Right renal pelvis (tissue), 4 donors: ENCODE measurements around the gene MSI2. TPM values are rescaled to one million over a fixed set of nuclear protein-coding genes. Genes with fewer than 3 reads are reported as not detected.

Source experiments
- DNase-seq, 4 donors: peaks; one replicate each; pipeline ENCODE4 v3.0.0-alpha.2; 2013; ENCODE audit warnings: low read depth in 4 of 4, low spot score in 3 of 4, missing footprints in 1 of 4
- polyA plus RNA-seq, 4 donors: library from polyadenylated mRNA; unstranded; fragments of 120-200 nt; gene quantifications; one replicate each; pipeline ENCODE4 v1.2.1, GENCODE V29; 2013; ENCODE audit not compliant: insufficient read length in 4 of 4

Gene MSI2
- polyA plus RNA-seq, 4 donors: 87.4 to 99.4 (median 98.4) TPM

DNA sequence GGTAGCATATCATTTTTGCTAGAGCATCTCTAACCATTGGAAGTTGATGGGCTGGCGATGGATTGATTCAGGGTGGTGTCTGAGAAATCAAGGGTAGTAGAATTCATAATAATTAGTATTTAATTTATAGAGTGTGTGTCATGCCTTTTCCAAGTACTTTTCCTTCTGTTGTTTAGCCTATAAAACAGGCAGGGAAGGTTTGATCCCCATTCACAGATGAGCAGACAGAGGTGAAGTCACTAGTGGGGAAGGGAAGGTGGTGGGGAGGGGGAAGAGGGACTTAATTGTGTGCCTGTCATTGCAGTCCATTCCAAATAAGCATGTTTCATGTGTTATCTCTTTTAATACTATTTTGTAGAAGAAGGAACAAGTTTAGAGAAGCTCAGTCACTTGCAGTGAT, 131.3 kb downstream of the MSI2 start:
- no peak for DNase-seq

DNA sequence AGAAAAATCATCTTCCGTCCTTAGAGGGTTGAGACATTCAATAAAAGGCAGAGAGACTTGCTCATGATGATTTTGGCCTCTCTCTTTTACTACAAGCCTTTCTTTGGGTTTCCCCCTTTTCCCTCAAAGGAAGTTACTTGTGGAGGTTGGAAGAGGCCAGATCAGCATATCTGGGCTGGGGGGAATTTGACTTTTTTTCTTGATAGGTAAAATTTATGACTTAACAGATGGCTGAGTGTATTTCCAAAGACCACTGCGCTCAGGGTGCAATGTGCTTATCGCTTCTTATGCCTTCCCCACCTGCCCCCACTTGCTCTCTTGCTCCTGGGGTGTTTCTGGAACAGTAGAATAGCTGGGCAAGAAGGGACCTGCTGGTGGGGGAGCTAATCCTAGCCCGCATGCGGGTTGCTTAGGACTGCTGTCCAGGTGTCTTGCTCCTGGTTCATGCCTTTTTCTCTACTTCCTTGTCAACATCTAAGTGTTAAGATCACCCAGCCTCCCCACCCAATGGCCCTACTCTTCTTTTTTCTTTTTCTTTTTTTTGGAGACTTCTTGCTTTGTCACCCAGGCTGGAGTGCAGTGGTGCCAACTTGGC, 131.9 kb downstream of the MSI2 start:
- no peak for DNase-seq

DNA sequence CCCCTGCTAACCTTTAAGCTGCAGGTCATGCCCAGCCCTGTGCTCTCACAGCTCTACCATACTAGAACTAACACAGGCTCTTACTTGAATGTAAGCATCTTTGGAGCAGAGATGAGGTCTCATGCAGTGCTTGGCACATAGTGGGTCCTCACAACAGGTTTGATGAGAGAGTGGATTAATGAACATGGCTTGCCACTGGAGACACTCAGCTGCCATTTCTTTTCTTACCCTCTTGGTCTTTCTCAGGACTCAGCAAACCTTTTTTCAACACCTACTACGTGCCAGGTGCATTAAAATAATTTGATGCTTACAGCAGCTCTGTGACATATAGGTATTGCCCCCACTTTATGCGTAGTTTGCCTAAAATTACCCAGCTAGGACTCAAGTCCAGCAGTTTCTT, 133.2 kb downstream of the MSI2 start:
- no peak for DNase-seq

DNA sequence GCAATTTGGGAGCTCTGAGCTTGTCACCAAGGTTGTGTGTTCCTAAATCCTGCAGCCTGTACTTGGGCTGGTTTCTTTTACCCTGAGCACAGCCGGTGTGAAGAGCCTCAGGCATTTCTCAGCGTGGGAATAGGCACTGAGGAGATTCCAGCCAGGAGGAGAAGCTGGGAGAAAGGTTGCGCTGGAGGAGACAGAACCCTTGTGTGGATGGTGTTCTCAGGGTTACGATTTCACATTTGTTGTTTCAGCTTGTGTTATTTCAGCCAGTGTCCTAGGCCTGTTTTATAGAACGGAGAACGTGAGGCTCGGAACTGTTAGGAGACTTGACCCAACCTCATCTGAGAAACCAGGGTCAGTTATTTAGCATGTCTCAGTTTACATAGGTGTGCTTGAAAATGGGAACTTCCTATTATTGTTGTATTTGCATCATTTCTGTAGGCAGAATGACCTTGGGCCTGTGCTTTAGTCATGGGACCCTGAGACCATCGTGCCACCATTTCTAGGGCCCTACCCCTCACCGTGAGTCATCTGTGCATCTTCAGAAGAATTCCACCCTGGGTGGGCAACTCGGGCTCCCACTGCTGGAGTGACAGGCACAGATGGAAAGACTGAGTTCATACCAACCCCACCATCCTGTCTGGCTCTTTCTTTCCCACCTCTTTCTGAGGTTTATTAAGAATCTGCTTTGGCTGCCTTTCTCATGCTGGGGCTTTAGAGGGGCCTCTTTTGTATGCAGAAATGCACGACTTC, 134.9 kb downstream of the MSI2 start:
- DNase-seq: no peak

DNA sequence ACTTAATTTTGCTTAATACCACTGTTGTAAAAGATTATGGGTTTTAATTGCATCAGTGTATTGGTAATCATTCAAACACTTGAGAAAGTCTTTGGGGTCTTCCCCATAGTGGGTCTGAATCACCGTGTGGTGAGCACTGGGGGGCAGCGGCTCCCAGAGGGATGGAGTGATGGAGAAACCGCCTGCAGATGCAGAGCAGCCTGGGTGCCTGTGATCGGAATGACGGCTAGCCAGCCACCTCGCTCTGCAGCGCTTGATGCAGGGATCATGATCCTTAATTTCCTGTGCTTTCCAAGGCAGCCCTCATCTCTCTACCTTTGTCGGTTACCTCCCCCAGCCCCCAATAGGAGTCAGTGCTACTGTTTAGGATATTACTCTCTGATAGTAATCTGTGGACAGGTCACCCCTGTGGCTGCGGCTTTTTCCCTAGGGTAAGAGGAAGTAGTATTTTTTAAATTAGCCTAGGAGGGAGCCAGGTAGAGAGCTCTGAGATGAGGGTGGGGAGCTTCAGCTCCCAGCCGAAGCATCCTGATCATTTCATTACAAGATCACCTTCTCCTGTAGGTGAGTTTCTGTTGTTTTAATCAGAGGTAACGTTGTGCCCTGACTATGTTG, 135.6 kb downstream of the MSI2 start:
- DNase-seq: no peak

DNA sequence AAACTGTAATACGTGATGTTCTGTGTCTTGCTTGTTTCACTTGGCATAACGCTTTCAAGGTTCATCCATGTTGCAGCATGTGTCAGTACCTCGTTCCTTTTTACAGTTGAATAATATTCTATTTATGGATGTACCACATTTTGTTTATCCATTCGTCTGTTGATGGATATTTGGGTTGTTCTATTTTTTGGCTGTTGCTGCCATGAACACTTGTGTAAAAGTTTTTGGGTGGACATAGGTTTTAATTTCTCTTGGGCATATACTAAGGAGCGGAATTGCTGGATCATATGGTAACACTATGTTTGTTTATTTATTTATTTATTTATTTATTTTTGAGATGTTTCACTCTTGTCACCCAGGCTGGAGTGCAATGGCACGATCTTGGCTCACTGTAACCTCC, 137.0 kb downstream of the MSI2 start:
- DNase-seq: no peak

DNA sequence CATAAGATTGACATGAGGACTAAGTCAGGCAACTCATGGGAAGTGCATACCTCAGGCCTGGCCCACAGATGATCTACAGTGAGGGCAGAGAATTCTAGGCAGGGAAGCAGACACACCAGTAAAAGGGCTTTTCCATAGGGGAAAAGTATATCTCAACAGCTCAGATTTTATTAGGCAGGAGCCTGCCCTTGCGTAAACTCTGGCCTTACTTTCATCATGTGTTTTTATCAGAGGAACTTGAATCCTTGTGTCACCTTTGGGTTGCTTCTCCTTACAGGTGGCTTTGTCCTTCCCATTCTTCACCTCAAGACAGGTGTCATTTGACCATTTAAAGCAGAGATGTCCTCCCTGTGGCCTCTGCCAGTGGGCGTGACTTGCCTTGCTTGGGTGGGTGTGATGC, 138.1 kb downstream of the MSI2 start:
- no peak for DNase-seq

DNA sequence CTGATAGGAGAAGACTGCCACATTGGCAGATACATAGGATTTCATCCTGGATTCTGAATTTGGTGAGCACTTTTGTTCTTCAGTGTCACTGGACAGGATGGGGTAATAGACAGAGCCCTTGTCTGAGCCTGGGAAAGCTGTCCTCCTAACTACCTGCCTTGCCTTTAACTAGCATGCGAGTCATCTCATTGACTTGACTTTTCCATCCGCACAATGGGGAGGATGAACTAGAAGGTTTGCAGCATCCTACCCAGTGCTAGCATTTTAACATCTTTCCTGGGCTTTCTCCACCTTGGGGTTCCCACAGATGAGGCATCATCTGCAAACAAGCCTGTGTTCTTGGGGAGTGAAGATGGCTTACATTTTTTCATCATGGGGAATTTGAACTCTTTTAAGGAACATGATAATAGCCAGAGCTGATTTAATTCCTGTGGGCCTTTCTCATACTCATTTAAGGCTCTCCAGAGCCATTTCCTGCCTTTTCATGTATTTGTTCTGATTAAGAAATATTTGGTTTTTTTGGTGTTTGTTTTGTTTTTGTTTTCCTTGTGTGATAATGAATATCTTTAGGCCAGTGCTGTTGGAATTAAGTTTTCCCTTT, 139.5 kb downstream of the MSI2 start:
- no peak for DNase-seq

DNA sequence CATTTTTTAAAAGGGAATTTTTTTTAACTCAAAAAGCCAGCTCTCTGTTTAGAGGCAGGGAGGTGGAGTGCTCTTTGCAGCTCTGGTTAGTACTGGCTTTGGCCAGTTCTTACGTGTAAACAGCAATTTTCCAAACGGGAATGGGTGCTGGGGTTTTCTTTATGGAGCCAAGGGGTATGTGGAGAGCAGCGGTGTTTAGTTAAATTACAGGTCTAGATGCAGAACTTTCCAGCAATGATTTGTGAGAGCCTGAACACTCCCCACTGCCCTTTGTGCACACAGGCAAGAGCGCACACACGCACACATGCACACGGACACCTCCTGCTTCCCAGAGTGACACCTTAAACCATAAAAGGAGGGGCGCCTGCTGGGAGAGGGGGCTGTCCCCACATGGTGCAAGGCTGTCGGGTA, 140.2 kb downstream of the MSI2 start:
- no peak for DNase-seq

DNA sequence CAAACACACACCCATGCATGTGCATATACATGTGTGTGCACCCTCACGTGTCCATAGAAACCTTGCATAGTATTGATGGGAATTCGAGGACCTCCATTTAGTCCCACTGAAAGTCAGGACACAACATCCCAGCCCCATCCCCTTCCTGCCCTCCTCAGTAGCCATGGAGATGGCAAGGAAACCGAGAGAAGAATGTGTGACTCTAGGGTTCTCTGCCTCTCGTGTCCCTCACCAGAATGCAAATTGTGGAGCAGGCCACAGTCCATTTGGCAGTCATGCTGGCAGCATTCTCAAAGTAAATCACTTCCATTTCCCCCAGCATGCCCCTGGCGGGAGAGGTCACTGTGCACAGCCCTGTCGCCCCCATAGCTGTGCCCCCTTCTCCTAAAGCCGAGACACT, 141.1 kb downstream of the MSI2 start:
- no peak for DNase-seq

DNA sequence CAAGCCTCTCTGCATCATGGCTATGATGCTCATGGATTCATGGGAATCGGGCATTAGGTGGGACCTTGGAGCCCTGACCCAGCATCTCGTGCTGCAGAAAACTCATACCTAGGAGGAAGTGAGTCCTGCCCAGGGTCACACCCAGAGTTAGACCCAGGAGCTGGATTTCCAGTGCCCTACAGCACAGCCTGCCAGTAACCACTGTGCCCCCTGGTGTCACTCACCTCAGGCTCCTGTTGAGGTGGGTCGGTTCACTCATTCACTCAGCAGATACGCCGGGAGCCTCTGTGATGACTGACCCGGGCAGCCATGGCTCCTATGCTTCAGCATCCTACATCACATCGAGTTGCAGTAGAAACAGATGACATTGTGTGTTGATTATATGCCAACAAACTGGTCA, 143.4 kb downstream of the MSI2 start:
- DNase-seq: no peak

DNA sequence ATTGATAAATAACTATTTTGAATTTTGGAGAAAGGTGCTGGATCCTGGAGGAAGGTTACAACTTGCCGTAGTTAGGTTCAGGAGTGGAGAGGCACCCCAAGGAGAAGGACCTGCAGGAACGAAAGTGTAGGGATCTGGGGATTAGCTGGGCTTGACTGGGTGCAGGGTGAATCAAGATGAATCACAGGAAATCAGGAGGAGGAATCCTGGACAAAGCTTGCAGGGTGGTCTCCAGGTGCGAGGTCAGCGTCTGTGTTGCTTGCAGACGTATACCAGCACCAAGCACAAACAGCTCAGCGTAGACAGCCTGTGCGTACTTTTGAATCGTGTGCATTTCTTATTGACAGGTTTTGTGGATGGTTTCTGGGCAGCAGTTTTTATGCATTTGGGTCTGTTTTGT, 144.3 kb downstream of the MSI2 start:
- no peak for DNase-seq

DNA sequence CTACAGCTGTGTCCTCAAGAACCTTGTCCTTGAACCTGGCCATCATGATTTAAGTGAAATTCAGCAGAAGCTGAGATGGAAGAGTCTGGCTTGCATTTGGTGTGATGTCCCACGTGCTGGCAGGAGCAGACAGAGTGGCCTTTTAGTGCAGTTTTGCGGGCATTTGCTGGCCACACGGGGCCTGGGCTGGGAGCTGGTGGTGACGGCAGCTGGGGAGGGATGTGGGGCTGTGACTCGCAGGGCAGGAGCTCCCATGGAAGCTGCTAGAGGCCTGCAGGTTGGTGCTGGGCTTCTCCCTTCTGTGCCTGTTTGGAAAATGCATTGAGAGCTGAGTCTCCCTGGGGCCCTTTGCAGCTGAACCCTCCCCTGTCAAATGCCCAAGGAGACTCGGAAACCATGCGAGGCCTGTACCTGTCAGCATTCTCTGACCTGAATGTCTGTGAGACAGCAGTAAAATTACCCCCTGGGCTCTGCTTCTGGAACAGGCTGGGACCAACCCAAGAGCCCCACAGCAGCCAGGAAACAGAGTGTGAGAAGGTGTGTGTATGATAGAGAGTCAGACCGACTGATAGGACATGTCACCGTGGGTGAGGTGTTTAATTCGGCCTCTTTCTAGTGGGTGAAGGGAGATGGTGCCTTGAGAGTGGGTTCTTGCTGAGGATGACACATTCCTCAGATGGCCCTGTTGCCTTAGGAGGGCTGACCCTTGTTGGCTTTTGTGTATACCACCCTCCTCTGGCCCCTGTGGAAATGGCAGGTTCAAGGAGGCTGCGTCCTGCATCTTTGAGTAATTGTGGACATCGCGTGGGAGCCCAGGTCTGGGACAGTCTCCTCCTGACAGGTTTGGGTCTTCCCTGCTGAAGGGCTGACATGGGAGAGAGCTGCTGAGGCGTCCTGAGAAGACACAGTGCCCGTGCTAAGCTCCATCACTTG, 145.5 kb downstream of the MSI2 start:
- no peak for DNase-seq

DNA sequence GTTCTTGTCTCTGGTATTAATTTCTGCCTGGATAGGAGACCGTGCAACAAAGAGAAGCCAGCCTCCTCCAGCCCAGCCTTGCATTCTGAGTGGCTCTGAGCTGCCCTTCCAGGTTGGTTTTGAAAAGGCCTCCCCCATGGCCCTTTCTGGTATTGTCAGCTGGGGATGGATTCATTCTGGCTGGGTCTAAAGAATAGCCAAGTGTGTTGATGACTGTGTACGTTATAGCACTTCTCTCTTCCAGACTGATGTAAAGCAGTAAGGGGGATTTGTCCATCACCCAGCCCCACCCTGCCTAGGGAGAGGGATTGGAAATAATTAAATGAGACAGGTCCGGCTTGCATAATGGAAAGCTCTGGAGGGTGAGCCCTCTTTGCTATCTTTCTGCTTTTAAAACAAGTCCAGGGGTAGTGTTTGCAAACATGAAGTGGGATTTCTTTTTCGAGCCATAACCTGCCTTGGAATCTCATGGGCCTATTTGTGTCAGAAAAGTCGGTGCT, 146.4 kb downstream of the MSI2 start:
- DNase-seq: no peak

DNA sequence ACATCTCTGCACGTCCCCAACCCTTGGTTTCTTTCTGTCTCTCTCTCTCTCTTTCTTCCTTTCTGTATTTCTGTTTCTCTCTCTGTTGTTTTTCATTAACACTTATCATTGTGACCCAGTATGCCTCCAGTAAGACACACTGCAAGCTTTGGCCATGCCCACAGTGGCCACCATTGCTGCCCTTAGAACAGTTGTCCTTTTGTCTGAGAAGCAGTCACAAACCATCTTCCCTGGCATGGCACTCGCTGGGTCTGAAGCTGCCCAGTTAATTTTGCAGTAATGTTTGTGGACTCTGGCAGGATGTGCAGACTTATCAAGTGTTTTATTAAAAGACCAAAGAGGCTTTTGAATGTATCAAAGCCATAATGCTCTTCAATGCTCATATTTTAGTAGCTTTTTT, 146.9 kb downstream of the MSI2 start:
- DNase-seq: no peak

DNA sequence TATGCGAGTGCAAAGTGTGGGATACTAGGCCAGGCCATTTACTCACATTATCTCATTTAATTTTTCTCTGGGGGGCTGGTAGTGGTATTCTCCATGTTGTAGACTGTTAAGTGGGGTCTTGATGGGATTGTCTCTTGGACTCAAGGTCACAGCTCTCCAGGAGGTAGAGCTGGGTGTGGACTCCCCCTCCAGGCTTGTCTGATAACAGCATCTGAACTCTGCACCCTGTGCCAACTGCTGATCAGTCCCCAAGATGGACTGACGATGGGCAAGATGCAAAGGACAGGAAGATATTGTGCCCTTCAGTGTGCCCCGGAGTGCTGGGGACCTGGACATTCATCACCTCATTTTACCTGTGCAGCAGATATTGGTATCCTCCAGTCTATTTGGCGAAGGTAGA, 147.8 kb downstream of the MSI2 start:
- no peak for DNase-seq

DNA sequence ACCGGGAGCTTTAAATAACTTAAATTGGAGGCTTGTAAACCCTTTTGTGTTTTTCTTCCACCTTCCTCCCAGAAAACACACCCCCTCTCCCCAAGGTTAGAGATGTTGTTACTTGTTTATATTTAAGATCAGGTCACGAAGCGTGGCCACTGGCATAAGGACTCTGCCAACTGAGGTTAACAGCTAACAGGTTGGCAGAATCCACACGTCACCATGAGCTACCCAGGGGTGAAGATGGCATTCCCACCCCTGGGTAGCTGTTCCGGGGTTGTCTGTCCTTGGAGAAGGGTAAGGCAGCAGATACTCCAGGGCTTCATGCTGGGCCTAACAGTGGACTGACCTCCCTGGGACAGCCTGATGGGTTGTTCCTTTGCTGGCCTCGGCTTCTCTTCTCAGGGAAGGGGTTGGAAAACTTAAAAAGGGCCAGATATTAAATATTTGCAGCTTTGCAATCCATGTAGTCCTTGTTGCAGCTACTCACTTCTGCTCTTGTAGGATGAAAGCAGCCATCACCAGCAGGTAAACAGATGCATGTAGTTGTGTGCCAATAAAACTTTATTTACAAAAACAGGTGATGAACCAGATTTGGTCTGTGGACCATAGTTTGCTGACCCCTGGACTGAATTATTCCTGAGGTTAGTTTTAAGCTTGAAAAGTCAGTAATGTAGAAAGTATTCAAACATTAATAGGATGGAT, 148.6 kb downstream of the MSI2 start:
- DNase-seq: no peak

DNA sequence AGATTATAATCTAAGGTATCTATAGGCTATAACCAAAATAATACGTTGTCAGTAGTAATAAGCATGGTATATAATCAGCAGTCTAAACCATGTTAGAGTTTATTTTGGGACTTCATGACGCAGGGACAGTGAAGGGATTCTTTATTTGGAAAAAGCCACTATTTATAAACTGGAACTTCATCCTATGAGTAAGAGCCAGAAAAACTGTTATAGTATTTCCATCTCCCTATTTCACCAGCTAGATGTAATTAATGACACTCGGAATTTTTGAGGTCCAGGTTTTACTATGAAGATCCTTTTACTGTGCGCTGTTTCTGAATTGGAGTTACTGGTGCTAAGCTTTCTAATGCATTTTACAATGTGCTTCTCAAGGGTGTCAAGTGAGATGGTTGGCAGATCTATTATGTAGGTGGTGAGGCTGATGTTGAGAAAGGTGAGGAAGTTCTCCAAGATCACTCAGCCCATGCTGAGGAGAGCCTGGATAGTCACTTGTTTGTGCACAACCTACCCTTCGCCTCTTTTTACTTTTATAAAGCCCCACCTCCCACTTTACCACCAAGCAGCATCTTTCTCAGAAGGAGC, 149.3 kb downstream of the MSI2 start:
- DNase-seq: no peak

DNA sequence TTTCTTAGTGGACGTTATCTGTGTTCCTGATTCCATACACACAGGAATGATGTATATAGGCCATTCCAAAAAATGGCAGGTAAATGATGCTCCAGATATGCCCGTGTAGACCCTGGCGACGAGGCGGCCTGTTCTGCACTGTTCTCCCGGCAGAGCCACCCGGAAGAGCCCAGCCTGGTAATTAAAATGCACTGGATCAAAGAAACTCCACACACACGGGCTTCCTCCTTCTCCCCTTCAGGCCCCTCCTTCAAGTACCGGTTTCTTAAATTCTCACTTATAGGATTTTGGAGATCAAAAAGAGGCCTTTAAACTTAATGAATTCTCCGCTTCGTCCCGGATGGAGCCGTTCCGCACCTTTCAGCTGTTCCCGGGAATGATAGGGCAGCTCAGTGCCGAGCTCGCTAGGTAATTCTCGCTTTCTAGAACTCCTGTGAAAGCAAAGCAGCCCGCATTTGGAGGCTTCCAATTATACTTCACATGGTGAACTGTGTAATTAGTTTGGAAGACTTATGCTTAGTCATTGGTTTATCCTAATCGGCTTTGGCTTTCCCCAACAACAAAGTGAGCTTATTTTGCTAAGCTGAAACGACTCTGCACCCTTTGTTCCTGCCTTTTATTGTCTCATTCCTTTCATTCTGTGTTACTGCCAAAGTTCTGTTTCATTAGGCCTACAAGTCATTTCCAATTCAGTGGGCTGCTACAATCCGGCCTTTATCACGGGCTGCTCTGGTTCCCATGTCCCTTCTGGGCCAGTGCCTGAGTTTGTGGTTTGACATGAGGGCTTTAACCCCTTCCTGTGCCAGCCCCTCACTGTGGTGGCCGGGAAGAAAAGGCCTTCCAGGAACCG, 150.0 kb downstream of the MSI2 start:
- DNase-seq: no peak
